HCEC 1CT (cell line): ENCODE results near the gene JMJD8.

Experiments
- DNase-seq: peaks from one replicate; pipeline ENCODE4 v3.0.0-alpha.2; 2017

JMJD8 gene, protein sequence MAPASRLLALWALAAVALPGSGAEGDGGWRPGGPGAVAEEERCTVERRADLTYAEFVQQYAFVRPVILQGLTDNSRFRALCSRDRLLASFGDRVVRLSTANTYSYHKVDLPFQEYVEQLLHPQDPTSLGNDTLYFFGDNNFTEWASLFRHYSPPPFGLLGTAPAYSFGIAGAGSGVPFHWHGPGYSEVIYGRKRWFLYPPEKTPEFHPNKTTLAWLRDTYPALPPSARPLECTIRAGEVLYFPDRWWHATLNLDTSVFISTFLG

DNA sequence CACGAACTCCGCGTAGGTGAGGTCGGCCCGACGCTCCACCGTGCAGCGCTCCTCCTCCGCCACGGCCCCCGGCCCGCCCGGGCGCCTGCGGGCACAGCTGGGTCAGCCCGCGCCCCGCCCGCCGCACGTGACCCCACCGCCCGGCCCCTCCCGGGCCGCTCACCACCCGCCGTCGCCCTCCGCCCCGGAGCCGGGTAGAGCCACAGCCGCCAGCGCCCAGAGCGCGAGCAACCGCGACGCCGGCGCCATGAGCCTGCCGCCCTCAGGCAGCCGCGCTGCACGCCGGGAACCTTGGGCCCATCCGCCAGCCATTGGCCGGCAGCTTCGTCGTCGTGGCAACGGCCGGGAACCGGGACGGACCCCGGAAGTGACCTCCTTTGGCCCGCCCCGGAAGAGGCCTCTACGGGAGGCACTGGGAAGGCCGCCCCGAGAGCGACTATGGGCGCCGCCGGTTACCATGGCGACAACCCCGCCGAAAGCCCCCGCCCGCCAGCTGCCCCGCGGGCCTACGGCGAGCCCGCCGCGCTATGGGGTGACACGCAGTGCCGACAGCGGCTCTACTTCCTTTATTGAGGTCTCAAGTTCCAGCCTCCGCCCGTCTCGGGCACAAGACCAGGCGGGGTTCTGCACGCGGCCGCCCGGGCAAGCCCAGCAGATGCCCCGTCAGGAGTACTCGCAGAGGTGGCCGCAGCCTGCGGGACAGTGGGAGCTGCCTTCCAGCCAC is at the start of gene JMJD8:
Gene JMJD8, minus strand, starts transcription at position 264 of the 724 bp plus-strand sequence. Its CDS starts 15 bp downstream, at position 249.
- DNase-seq: peak; percentile 83

DNA sequence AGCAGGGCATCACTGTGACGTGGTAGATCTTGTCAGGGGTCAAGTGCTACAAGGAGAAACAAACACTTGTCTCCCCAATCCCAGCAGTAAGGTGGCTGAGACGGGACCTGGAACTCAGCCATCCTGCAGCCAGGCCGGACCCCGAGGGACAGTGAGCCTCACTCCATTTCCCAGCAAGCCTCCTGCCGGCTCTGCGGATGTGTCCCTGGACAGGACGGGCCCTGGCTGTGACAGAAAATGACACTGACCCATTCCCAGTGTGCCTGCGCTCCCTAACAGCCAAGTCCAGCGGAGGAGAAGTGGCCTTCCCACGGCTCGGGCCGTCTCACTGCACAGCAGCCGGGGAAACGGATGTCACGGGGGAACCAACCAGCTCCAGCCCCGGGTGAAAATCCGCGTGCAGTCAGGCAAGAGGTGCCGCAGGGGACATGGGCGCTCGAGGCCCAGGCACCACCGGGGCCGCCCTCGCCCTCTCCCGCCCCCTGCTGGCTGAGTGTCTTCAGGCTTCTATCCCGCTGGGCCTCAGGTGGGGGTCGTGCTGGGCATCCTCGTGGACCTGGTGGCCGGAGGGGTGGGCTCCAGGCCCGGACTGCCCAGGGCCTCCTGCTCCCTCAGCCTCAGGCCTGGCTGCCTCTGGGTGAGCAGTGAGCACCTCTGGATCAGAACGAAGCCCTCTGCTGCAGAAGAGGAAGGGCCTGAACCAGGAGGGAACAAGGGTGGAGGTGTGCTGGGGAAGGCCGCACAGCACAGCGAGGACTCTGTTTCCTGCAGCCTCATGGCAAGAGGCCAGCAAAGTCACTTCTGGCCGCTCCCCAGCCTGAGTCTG is 49.5 kb upstream of the JMJD8 start:
- DNase-seq: no peak

DNA sequence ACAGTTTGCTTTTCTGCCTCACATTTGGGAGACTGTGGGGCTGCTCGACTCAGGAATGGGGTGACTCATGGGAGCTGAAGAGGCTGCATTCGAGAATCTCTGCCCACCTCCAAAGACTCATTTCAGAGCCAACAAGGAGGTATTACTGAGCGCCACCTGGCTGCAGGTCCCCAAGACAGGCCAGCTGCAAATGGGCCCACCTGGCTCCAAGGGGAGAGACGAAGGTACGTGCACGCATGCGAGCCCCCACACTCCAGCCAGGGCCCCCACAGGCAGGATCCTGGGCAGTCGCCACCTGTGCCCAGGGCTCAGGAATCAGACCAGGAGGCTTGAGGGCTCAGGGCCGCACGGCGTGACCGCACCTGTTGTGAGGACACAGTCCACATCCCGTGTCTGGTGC is 48.8 kb upstream of the JMJD8 start:
- DNase-seq: peak; percentile 20

DNA sequence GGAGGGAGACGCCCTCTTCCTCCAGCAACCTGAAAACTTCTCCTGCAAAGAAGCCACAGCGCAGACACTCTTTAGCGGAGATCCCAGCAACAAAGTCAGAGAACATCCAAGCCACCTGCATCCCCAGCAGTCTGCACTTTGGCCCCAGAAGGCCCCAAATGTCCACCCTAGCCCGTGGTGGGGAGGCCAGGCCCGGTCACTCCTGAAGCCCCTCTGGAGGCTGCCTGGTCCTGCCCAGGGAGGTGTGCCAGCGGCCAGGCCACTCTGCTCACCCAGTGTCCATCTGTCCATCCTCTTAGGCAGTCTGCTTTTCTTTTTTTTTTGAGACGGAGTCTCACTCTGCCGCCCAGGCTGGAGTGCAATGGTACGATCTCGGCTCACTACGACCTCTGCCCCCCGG is 48.2 kb upstream of the JMJD8 start:
- no peak for DNase-seq

DNA sequence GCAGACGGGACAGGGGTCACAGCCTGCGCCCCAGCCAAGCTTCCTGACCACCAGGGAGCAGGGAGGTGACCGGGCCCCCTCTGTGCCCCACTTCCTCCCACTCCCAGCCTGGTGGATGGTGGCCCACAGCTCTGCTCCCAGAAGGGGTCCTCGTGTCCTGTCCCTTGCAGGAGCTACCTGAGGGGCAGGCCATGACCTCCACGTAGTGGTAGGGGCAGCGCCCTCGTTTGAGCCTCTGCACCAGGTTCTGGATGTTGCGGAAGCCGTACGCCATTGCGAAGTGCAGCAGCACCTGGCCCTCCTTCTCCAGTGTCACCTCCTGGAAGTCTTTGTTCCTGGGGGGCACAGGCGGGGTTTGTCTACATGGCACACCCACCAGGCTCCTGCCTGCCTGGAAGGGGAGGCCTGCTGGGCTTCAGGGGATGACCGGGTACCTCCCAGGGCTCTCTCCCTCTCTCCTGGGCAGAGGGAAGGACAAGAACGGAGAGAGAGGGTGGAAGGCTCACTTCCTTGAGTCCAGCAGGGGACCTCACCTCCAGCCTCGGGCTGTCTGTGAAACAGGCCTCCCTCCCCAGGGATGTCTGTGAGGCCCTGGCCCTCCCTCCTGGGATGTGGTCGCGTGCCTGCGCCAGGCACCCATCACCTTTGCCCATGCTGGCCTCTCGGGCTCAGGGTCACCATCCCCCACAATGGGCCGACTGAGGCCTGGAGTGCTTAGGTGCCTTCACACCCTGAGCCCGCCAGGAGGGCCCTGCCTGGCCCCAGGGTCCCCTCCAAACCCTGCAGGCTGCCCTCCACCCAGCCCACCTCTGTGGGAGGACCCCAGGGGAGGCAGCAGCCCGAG is 46.8 kb upstream of the JMJD8 start:
- DNase-seq: no peak

DNA sequence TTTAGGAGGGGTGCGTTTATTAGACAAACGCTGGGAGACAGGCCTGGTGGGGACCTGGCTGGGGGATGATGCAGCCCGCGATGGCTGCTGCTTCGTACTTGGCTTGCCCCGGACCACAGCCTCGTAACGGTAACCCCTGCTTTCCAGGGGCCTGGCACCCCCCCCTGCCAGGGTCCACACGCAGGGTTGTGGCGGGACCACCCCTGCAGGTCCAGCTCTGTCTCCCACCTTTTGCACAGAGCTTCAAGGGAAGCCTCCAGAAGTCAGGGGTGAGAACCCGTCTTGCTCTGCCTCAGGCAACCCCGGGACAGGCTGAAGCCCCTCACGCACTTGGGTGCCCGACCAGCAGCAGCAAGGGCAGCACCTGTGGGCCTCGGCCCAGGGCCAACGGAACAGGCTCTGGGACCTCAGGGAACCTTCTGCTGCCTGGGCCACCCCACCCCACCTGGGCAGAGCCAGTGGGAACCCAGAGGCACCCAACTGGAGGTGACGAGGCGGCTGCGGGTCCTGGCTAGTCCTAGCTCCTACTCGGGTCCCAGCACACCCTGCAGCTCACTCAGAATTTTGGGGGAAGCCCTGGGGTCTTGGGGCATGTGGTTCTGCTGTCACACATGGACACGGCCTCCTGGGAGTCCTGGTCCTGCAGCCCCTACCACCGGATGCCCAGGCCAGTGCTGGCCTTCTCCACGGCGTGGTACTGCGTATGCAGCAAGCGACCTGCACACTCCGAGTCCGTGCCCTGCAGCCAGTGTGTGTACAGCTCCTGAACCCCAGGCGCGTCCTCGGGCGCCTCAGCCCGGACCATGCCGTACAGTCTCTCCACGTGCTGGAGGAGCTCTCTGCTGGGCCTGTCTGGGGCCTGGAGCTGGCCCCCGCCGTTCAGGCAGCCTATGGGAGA is 45.9 kb upstream of the JMJD8 start:
- DNase-seq: no peak

DNA sequence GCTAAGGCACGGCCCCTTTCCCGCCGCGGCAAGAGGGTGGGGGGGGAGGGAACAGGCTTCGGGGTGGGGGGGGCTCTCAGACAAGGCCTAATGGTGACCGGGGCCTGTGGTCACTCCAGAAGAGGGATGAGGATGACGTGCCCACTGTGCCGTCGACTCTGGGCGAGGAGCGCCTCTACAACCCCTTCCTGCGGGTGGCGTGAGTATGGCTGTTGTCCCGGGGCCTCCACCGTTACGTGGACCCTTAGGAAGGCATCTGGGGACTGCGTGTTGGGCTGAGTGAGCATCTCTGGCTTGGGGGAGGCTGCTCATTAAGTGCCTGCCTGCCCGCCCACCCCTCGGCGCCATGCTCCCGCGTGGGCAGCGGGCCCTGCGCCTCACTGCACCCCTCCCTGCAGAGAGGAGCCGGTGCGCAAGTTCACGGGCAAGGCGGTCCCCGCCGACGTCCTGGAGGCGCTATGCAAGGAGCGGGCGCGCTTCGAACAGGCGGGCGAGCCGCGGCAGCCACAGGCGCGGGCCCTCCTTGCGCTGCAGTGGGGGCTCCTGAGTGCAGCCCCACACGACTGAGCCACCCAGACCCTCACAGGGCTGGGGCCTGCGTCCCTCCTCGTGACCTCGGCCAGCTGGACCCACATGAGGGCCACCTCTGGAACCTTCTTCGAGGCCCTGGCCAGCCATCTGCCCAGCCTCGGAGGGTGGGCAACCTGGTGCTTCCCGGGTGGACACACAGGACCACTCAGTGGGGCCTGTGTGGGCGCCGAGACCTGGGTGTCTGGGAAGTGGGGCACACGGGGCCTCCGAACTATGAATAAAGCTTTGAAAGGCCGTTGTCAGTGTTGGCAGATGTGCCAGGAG is 45.0 kb upstream of the JMJD8 start:
- no peak for DNase-seq

DNA sequence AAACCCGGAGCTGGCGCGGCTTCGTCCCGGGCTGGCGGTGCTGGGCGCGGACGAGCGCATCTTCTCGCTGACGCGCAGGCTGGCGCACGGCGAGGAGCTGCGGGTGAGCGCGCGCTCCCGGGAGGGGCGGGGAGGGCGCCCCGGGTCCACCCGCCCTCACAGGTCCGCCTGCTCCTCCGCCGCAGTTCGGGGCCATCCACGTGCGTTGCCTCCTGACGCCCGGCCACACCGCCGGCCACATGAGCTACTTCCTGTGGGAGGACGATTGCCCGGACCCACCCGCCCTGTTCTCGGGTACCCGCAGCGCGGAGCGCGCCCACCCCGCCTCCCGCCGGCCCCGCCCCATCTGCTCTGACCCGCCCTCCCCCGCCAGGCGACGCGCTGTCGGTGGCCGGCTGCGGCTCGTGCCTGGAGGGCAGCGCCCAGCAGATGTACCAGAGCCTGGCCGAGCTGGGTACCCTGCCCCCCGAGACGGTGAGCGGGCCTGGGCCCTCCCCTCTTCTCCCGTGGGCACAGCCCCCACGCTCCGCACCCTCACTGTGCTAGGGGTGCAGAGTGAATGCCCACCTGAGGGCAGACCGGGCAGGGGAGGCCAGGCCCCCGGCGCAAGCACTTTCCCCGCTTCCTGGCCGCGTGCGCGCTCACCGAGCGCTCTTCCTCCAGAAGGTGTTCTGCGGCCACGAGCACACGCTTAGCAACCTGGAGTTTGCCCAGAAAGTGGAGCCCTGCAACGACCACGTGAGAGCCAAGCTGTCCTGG is 44.2 kb upstream of the JMJD8 start:
- peak; percentile 86 for DNase-seq

DNA sequence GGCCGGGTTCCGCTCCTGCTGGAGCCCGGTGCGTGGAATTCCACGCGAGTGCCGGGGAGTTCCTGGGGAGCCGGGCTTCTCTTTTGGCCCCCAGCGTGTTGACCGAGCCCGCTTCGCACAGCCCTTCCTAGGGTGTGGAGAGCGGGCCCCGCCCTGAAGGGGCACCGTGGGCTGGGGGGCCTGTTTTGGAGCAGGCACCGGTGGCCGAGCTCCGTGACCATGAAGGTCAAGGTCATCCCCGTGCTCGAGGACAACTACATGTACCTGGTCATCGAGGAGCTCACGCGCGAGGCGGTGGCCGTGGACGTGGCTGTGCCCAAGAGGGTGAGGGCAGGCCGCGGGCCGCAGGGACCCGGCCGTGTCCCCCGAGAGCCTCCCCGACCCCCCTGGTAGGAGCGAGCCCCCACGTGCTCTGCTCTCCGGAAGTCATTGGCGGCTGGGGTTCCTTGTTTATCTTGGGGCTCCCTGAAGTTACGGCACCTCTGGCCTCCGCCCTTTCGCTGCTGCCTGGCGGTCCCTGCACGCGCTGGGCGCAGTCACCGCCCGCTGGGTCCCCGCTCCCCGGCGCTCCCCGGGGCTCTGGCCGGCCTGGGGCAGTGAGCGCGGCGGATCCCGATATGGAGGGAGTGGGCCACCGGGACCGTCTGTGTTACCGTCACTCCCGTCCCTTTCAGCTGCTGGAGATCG is 43.3 kb upstream of the JMJD8 start:
- DNase-seq: peak; percentile 42

DNA sequence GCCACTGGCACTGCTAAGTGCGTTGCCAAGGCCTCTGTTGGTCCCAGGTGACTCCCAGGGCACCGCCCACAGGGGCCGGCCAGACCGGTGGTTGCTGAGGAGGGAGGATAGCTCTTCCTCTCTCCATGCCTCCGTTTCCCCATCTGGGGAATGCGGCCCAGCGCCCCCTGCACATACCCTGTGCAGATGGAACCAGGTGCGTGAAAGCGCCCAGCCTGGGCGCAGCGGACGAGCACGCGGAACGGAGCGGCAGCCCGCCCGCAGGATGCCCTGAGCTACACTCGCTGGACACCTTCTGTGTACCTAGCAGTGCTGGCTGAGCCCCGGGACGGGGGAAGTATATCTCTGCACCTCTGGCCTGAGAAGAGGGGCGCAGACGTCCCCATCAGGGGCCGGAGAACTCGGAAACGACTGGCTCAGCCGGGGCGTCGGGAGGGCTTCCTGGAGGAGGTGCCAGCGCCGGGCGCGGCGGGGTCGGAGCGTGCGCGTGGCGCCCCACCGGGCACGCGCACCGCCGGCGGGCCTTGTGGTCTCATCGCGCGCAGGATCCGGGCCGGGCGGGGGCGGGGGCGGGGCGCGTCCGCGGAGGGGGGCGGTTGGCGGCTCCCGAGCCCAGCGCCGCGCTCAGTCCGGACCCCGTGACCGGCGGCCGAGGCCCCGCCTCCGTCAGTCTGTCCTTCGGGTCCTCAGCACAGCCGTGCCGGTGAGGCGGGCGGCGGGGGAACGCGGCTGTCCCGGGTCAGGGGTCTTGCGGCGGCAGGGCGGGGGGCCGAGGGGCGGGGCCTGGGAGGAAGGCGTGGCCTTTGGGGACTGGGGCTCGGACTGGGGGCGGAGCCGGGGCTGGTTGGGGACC is 42.5 kb upstream of the JMJD8 start, which contains the start of the genes CCDC78 and HAGHL:
Gene CCDC78, minus strand, starts transcription at position 6 of the 853 bp plus-strand sequence. CDS start 76 bp downstream, outside the sequence.
Gene HAGHL, plus strand, starts transcription at position 669 of the 853 bp plus-strand sequence. CDS start 404 bp downstream, outside the sequence.
- peak; percentile 45 for DNase-seq

DNA sequence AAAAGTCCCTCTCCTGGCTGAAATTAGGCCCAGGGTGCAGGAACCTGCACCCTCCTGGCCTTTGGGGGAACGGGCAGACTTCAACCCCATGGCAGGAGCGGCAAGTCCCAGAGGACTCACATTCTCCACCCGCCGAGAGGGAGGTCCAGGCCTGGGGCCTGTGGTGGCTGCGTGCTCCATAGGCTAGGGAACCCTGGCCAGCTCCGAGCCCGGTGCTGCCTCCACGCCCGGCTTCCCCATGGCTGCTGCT is 42.0 kb upstream of the JMJD8 start:
- DNase-seq: peak; percentile 21

DNA sequence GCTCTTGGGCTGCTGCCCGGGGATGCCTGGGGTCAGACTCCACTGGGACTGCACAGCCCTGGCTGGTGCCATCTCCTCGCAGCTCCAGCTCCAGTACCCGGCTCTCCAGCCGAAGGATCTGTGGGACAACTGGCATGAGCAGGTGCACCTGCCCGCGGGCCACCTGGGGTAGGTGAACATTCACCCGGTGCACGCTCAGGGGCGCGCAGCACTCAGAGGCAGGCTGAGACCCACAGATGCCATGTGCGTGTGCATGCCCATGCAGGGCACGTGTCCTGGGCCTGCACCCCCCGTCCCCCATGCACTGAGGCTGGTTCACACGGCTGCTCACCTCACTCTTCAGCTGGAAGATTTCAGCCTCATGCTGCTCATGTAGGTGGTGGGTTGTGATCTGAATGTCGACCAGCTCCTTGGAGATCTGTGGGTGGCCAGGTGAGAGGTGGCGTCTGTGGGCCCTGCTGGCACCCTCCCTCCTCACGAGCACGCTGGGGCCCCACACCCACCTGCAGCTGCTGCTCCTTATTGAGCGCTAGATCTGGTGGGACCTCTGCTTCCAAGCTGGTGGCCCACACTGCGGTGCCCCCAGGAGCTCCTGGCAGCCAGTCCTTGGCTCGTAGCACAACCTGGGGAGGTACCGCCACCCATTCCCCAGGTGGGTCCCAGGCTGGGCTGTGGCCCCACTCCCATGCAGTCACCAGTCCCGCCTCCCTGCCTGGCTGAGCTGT is 41.5 kb upstream of the JMJD8 start:
- DNase-seq: no peak

DNA sequence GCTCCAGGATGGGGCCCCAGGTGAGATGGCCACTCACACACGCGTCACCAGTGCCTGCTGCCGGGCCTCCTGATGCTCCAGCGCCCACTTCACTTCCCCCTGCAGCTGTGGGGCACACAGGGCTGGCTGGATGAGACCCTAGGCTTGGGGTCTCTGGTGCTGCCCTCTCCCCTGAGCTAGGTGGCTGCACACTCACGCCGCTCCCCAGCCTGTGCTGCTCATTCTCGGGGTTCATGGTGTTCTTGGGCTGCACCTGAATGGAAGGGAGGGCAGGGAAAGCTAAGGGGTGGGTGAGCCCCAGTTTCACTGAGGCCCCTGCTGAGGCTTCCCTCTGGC is 40.9 kb upstream of the JMJD8 start:
- DNase-seq: no peak

DNA sequence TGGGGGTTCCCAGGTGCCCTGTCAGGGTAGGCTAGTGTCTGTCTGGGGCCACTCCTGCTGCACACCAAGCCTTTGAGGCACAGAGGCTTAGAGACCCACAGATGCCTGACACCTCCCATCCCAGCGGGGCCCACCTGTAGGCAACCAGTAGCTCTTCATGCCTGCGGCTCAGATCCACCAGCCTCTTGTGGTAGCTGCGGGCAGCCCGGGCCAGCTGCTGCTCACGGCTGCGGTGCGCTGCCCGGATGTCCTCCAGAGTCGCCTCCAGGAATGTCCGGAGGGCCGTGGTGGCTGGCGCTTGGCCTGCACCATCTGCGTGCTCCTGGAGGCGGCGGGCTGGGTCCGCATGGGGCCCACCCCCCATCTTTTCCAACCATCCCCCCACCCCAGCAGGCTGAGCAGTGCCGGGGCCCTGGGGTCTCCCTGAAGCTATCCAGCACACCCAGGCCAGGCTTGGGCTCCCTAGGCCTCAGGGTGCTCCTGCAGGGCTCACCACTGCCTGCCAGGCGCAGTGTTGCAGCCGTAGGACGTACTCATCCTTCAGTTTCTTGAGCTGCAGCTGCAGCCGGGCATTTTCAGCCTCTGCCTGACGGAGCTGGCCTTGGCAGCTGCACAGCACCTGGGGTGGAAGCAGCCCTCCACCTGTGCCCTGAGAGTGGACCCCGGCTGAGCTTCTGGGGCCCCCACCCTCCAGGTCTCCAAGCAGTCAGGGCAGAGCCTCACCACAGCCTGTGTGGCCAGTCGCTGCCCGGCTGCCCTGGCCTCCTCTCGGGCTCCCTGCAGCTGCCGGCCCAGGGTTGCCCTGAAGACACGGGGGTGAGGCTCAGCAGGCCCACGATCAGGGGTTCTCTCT is 40.3 kb upstream of the JMJD8 start:
- DNase-seq: no peak

DNA sequence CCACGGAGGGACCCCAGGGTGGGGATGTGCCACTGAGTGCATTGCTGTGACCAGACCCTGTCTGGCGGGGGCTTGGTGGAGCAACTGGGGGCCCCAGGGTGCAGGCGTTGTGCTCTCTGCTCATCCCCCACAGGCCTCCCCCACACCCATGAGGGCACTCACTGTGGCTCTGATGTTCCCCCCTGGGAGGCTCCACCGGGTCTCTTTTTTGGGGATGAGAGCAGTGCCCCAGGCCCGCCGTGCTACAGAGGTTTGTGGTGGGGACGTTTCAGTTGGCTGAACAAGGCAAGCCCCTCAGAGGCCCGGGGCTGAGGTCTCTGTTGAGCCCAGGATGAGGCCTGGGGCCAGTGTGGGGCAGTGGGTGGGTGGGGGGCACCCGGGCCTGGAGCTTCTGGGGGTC is 39.6 kb upstream of the JMJD8 start:
- no peak for DNase-seq

DNA sequence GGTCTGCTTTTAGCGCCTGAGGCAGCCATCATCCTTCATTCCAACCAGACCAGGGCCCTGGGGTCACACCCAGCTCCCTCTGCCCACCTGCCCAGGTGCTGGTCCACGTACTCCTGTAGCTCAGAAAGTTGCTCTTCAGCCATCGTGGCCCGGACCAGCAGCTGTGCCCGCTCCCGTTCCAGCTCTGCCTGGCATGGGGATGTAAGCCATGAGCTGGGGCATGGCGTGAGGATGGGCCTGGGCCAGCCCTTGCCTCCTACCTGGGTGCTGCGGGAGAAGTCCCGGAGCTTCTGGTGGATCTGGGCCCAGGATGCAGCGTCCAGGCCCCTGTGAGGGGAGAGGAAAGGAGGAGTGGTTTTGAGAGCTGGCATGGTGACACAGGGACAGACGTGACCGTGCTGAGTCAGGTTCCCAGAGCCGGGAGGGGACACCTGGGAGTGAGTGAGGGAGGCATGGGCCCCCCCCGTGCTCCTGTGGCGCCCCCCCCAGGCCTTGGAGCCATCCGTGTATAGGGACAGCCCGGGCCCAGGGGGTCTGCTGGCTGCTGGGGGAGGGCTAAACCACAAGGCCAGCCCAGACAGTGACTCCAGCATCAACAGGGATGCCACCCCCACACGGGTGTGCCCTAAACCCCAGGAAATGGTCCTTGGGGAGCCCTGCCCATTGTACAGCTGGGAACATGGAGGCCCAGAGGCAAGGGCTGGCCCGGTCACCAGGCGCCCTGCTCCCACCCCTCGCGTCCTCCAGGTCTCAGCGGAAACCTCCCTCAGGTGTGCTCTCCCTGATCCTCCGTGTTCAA is 38.9 kb upstream of the JMJD8 start:
- no peak for DNase-seq
